ENCODE data around the gene RYR1. TPM values are rescaled to one million over a fixed set of nuclear protein-coding genes. Genes with fewer than 3 reads are reported as not detected.
"Not testable (repeated sequence)": the region's sequence is repeated elsewhere in the genome, so short reads cannot be mapped to it uniquely, and the experiment has no call there.

The RYR1 gene
- total RNA-seq, 1 donor from 2014 or later: 7.4 TPM

- no peaks in the 10 kb centered on the region for H3K36me3 ChIP-seq (ENCODE audit: control insufficient read depth, insufficient read depth, low read length)
- H3K27me3 ChIP-seq (ENCODE audit: control insufficient read depth, insufficient read depth, low read length): no peaks in the 10 kb centered on the region
- no peak for TF ChIP-seq CTCF (IDR thresholded peaks at IDR 0.05; ENCODE audit: insufficient read depth, low read length, severe bottlenecking)
- DNase-seq (ENCODE audit: low read depth): no peak
- FAIRE-seq: no peak
- no peak overlapping the region for H3K4me3 ChIP-seq (ENCODE audit: low read depth, low read length)
These were observed 80.3 kb downstream of the RYR1 start for GRCh38 chr19:38513762-38514167.

DNA sequence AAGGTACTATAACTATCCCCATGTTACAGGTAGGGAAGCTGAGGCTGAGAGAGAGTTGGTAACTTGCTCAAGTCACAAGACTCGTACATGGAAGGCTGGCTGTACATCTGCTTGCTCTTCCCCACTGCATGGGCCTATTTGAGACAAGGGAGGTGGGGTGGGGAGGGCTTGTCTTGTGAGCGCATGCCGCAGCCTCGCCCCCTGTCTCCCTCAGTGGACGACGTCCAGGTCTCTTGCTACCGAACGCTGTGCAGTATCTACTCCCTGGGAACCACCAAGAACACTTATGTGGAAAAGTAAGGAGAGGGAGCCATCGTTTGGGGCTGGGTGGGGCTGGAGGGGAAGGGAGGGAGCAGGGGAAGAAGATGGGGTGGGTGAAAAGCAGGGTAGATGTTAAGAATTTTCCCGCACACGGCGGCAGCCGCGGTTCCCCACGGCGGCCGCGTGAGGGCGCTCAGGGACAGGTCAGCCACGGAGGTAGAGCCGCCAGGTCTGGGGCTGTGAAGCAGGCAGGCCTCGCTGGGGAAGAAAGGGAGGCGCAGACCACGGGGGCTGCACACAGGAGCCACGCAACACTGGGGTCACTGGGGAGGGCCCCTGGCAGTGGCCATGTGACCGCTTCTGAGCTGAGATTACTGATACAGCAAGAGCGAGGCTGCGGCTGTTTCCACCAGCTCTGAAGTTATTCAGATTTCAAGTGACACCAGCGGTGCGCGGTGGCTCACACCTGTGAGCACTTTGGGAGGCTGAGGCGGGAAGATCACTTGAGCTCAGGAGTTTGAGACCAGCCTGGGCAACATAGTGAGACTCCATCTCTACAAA lies 81.5 kb downstream of the RYR1 start:
- DNase-seq (ENCODE audit: low read depth) (peak; percentile 17), FAIRE-seq (no peak)
- H3K36me3 ChIP-seq (ENCODE audit: control insufficient read depth, insufficient read depth, low read length): no peaks in the 10 kb centered on the region
- H3K27me3 ChIP-seq (ENCODE audit: control insufficient read depth, insufficient read depth, low read length): no peaks in the 10 kb centered on the region
- no peak overlapping the region for H3K4me3 ChIP-seq (ENCODE audit: low read depth, low read length)
- TF ChIP-seq CTCF (IDR thresholded peaks at IDR 0.05; ENCODE audit: insufficient read depth, low read length, severe bottlenecking): peak; percentile 94

DNA sequence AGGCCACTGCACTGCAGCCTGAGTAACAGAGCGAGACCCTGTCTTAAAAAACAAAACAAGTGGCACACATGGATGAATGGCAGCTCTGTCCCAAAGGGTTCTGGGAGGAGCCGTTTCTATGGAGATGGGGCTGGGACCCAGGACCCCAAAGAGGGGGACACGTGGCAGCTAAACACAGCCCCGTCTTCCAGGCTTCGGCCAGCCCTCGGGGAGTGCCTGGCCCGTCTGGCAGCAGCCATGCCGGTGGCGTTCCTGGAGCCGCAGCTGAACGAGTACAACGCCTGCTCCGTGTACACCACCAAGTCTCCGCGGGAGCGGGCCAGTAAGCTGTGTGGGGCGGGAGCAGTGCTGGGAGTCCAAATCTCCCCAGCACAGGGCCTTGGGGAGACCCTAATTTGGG lies 82.4 kb downstream of the RYR1 start:
- Histone ChIP-seq H3K4me3 (ENCODE audit: low read depth, low read length) (no peak overlapping the region), H3K36me3 (ENCODE audit: control insufficient read depth, insufficient read depth, low read length) (no peaks in the 10 kb centered on the region), H3K27me3 (ENCODE audit: control insufficient read depth, insufficient read depth, low read length) (no peaks in the 10 kb centered on the region)
- FAIRE-seq: no peak
- no peak for TF ChIP-seq CTCF (IDR thresholded peaks at IDR 0.05; ENCODE audit: insufficient read depth, low read length, severe bottlenecking)
- DNase-seq (ENCODE audit: low read depth): no peak

DNA sequence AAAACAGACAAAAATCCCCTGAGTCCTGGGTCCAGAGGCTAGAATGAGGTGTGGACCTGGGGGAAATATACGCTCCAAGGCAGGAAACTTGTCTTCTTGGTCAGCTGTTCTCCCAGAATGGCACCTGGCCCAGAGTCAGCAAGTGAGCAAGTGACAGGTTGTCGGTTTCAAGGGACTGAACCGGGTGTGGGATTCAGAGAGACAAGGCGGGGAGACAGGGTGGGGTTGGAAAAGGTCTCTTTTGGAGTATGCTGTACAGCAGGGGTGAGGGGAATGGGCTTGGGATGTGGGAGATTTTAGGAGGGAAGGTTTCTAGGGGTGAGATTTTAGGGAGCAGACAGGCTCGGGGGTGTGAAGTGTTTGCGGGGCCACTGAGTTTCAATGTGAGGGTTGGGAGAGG lies 83.3 kb downstream of the RYR1 start:
- Histone ChIP-seq H3K36me3 (ENCODE audit: control insufficient read depth, insufficient read depth, low read length) (no peaks in the 10 kb centered on the region), H3K4me3 (ENCODE audit: low read depth, low read length) (no peak overlapping the region), H3K27me3 (ENCODE audit: control insufficient read depth, insufficient read depth, low read length) (no peaks in the 10 kb centered on the region)
- TF ChIP-seq CTCF (IDR thresholded peaks at IDR 0.05; ENCODE audit: insufficient read depth, low read length, severe bottlenecking): no peak
- DNase-seq (ENCODE audit: low read depth): no peak
- no peak for FAIRE-seq

GRCh38 chr19:38517321-38517720 lies 83.8 kb downstream of the RYR1 start:
- DNase-seq (ENCODE audit: low read depth): no peak
- no peaks in the 10 kb centered on the region for H3K27me3 ChIP-seq (ENCODE audit: control insufficient read depth, insufficient read depth, low read length)
- H3K4me3 ChIP-seq (ENCODE audit: low read depth, low read length): no peak overlapping the region
- no peaks in the 10 kb centered on the region for H3K36me3 ChIP-seq (ENCODE audit: control insufficient read depth, insufficient read depth, low read length)
- TF ChIP-seq CTCF (IDR thresholded peaks at IDR 0.05; ENCODE audit: insufficient read depth, low read length, severe bottlenecking): no peak
- FAIRE-seq: no peak

DNA sequence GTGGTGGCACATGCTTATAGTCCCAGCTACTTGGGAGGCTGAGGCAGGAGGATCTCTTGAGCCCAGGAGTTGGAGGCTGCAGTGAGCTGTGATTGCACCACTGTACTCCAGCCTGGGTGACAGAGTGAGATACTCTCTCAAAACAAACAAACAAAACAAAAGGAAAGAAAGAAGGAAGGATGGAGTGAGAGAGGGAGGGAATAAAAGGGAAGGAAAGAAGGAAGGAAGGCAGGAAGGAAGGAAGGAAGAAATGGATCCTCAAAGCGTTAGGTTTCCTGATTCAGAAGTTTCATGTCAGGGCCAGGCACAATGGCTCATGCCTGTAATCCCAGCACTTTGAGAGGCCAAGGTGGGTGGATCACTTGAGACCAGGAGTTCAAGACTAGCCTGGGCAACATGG lies 84.5 kb downstream of the RYR1 start:
- not testable (repeated sequence) for FAIRE-seq; H3K27me3 ChIP-seq (ENCODE audit: control insufficient read depth, insufficient read depth, low read length); H3K36me3 ChIP-seq (ENCODE audit: control insufficient read depth, insufficient read depth, low read length); DNase-seq (ENCODE audit: low read depth); H3K4me3 ChIP-seq (ENCODE audit: low read depth, low read length)

Measured in bronchial epithelial cell (primary cell).